HepG2 (cell line): ENCODE data around the gene BRD2. TPM values are rescaled to one million over a fixed set of nuclear protein-coding genes. Genes with fewer than 3 reads are reported as not detected.

Experiments
- BRD4 ChIP-seq: sonication (generic); formaldehyde crosslinking; IDR thresholded peaks from 2 replicates; pipeline ENCODE4 v1.4.0; 2020; ENCODE audit warnings: missing genetic modification reagents
- CHD2 ChIP-seq: IDR thresholded peaks from 2 replicates; pipeline ENCODE4 v1.6.1; 2011; ENCODE audit warnings: low read depth, low read length, improper control_type of control experiment
- HNF1A ChIP-seq, 2 experiments: sonication (generic) in 1 of 2; formaldehyde crosslinking in 1 of 2; IDR thresholded peaks; 2 replicates each; pipeline versions ENCODE4 v1.4.0 to v1.6.1; 2016 to 2020; ENCODE audit warnings: borderline replicate concordance in 1 of 2, low read depth in 1 of 2, mild to moderate bottlenecking in 1 of 2, missing genetic modification reagents in 1 of 2
- MED13 ChIP-seq: sonication (generic); formaldehyde crosslinking; IDR thresholded peaks from 2 replicates; pipeline ENCODE4 v1.5.0; 2020; ENCODE audit warnings: missing genetic modification reagents
- NR2C2 ChIP-seq: sonication (generic); formaldehyde crosslinking; IDR thresholded peaks from 2 replicates; pipeline ENCODE4 v1.4.0; 2020; ENCODE audit warnings: missing genetic modification reagents, mild to moderate bottlenecking, moderate library complexity, borderline replicate concordance
- POLR2A ChIP-seq, 2 experiments: IDR thresholded peaks; 2 replicates each; pipeline ENCODE4 v1.6.1; 2011; ENCODE audit warnings: low read depth in 2 of 2, low read length in 2 of 2, mild to moderate bottlenecking in 1 of 2, moderate library complexity in 1 of 2; ENCODE audit not compliant: insufficient read depth in 1 of 2
- PRPF4 ChIP-seq: fragments of 200-400 bp; formaldehyde crosslinking; IDR thresholded peaks from 2 replicates; pipeline ENCODE4 v1.6.1; 2016; ENCODE audit warnings: low read length, low read depth; ENCODE audit not compliant: poor library complexity, severe bottlenecking
- ZFP90 ChIP-seq: sonication (generic); formaldehyde crosslinking; IDR thresholded peaks from 2 replicates; pipeline ENCODE4 v1.8.0; 2022; ENCODE audit warnings: missing genetic modification reagents, mild to moderate bottlenecking, inconsistent platforms, borderline replicate concordance
- ZNF746 ChIP-seq: sonication (generic); formaldehyde crosslinking; IDR thresholded peaks from 2 replicates; pipeline ENCODE4 v1.8.0; 2022; ENCODE audit warnings: mild to moderate bottlenecking, missing genetic modification reagents
- ZNF777 ChIP-seq: sonication (generic); formaldehyde crosslinking; IDR thresholded peaks from 2 replicates; pipeline ENCODE4 v1.4.0; 2020; ENCODE audit warnings: missing genetic modification reagents
- polyA plus RNA-seq, 8 experiments: library from polyadenylated mRNA; depleted of rRNA in 3 of 8; stranded (reverse) in 7 of 8; unstranded in 1 of 8; fragments of >200 nt; fragmentation: Illumina TruSeq in 4 of 8; extraction: Trizol in 4 of 8; gene quantifications; 2 replicates each; pipeline versions ENCODE4 v1.2.1 to v1.2.3, GENCODE V29; 2011 to 2016; ENCODE audit warnings: low read depth in 4 of 8, missing spikeins in 1 of 8, mixed read lengths in 1 of 8; ENCODE audit not compliant: insufficient read depth in 1 of 8
- total RNA-seq, 5 experiments: library from RNA; depleted of rRNA; stranded (reverse); fragments of >200 nt; fragmentation: Illumina TruSeq; extraction: Trizol; gene quantifications; 2 replicates each; pipeline ENCODE4 v1.2.3, GENCODE V29; 2016; ENCODE audit warnings: low read depth in 1 of 5
- TF ChIP-seq, protein P1 (sequence below), 2 experiments: fragments of 450-650 bp in 1 of 2; sonication (generic) in 1 of 2; formaldehyde crosslinking in 1 of 2; IDR thresholded peaks; 2 replicates each; pipeline versions ENCODE4 v1.6.1 to v1.8.0; 2016 to 2022; ENCODE audit warnings: antibody characterized with exemption in 1 of 2, mild to moderate bottlenecking in 1 of 2, missing genetic modification reagents in 1 of 2
- TF ChIP-seq, protein P2 (sequence below): sonication (generic); formaldehyde crosslinking; IDR thresholded peaks from 2 replicates; pipeline ENCODE4 v1.8.0; 2022; ENCODE audit warnings: low read depth, missing genetic modification reagents

The BRD2 gene
- total and polyA plus RNA-seq, 2 of the 13 experiments (the other 11 are each of a cell fraction or from before 2014, with no cell fraction given), result 143 to 202 TPM

DNA sequence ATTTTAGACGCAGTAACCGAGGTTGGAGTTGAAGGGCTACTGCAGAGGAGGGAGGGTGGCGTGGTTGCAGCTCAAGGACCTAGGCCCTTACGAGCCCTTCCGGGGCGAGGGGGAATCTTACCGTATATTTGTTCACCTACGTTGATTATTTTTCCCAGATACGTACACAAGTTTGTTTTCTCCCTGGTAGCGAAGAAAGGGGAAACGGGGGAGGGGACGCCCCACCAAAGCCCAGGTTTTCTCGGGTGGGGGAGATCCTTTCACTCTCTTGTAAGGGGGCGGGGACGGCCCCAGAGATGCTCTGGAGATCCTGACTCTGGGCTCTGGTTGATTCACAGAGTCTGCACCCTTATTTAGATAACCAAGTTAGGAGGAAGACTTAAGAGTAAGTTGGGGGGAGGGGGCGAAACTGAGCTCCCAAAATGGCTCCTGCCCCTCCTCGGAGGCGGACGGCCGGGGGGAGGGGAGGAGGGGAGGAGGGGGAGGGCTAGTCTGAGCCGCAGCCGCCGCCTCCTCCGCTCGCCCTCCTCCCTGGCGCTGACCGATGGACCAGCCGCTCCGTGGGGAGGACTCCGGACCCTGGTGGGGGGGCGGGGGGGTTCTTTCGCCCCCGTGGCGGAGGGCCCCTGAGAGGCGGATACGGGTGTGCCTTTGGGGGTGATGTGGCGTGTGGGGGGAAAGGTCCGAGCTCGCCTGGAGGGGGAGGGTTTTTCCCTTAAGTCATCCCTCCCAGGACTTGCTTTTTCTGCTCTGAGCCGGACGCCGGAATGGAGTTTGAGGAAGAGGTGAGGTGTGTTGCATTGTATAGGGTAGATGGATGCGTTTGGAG is 2.2 kb downstream of the BRD2 start (continued):
- TF ChIP-seq, protein P1, sequence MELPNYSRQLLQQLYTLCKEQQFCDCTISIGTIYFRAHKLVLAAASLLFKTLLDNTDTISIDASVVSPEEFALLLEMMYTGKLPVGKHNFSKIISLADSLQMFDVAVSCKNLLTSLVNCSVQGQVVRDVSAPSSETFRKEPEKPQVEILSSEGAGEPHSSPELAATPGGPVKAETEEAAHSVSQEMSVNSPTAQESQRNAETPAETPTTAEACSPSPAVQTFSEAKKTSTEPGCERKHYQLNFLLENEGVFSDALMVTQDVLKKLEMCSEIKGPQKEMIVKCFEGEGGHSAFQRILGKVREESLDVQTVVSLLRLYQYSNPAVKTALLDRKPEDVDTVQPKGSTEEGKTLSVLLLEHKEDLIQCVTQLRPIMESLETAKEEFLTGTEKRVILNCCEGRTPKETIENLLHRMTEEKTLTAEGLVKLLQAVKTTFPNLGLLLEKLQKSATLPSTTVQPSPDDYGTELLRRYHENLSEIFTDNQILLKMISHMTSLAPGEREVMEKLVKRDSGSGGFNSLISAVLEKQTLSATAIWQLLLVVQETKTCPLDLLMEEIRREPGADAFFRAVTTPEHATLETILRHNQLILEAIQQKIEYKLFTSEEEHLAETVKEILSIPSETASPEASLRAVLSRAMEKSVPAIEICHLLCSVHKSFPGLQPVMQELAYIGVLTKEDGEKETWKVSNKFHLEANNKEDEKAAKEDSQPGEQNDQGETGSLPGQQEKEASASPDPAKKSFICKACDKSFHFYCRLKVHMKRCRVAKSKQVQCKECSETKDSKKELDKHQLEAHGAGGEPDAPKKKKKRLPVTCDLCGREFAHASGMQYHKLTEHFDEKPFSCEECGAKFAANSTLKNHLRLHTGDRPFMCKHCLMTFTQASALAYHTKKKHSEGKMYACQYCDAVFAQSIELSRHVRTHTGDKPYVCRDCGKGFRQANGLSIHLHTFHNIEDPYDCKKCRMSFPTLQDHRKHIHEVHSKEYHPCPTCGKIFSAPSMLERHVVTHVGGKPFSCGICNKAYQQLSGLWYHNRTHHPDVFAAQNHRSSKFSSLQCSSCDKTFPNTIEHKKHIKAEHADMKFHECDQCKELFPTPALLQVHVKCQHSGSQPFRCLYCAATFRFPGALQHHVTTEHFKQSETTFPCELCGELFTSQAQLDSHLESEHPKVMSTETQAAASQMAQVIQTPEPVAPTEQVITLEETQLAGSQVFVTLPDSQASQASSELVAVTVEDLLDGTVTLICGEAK (IDR thresholded peaks at IDR 0.05), result no peak
- TF ChIP-seq, protein P1 (CRISPR knock-in tag; IDR thresholded peaks at IDR 0.05), result no peak
- TF ChIP-seq MED13 (CRISPR knock-in tag) (peak; percentile 4; the same call in 1 of the 2 replicates), HNF1A (IDR thresholded peaks at IDR 0.05; ENCODE audit: low read depth) (no peak), HNF1A (CRISPR knock-in tag; IDR thresholded peaks at IDR 0.05; ENCODE audit: borderline replicate concordance) (no peak), ZNF746 (CRISPR knock-in tag) (peak; percentile 92), BRD4 (CRISPR knock-in tag) (peak; percentile 4; the same call in 1 of the 2 replicates), ZFP90 (CRISPR knock-in tag) (peak; percentile 32; the same call in 1 of the 2 replicates), CHD2 (peak; percentile 56; the same call in 1 of the 2 replicates), NR2C2 (peak; percentile 14; the same call in 1 of the 2 replicates), ZNF777 (CRISPR knock-in tag) (no peak), PRPF4 (peak; percentile 79), POLR2A (IDR thresholded peaks at IDR 0.05; ENCODE audit: insufficient read depth in 1 of 2, low read depth in 2 of 2, low read length in 2 of 2) (peak in 1 of 2 experiments; percentile 81; a peak in 2 of 4 replicates)
- TF ChIP-seq, protein P2, sequence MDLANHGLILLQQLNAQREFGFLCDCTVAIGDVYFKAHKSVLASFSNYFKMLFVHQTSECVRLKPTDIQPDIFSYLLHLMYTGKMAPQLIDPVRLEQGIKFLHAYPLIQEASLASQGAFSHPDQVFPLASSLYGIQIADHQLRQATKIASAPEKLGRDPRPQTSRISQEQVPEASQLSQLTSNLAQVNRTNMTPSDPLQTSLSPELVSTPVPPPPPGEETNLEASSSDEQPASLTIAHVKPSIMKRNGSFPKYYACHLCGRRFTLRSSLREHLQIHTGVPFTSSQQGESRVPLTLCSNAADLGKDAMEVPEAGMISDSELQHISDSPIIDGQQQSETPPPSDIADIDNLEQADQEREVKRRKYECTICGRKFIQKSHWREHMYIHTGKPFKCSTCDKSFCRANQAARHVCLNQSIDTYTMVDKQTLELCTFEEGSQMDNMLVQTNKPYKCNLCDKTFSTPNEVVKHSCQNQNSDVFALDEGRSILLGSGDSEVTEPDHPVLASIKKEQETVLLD (CRISPR knock-in tag), result 0 out of 2 replicates have a peak, but pooled peaks have one; percentile 34
